CD4-positive, alpha-beta T cell (primary cell): ENCODE data around the gene KCNH1. TPM values are rescaled to one million over a fixed set of nuclear protein-coding genes. Genes with fewer than 3 reads are reported as not detected.

Source experiments
- ATAC-seq: fragments of 200-7000 bp; cut with Tn5 transposase; one replicate; pipeline ENCODE4 v1.10.0; 2022; ENCODE audit warnings: mild to moderate bottlenecking; ENCODE audit not compliant: poor library complexity
- CTCF ChIA-PET: fragments of 350-600 bp; sonication (Branson Sonifier 250); formaldehyde crosslinking; loops from one replicate; lab custom pipeline; 2021; ENCODE audit warnings: antibody characterized with exemption, inconsistent platforms; lab: Charles Lee
- POLR2A ChIA-PET: fragments of 350-600 bp; sonication (Branson Sonifier 250); formaldehyde crosslinking; loops from one replicate; lab custom pipeline; 2021; ENCODE audit warnings: antibody characterized with exemption, inconsistent platforms; lab: Charles Lee
- DNase-seq, 14 experiments: peaks; one replicate each; pipeline ENCODE4 v3.0.0-alpha.2; 2013 to 2020; ENCODE audit warnings: mixed read lengths in 2 of 14
- H3K27ac ChIP-seq, 2 donors: one replicate each; pipeline versions ENCODE4 v1.5.1 to v1.7.0; 2013; ENCODE audit warnings: low read length in 2 of 2, low read depth in 1 of 2, mild to moderate bottlenecking in 1 of 2
- H3K27me3 ChIP-seq, 2 experiments: 1 replicate in 1 of 2; 2 replicates in 1 of 2; pipeline versions ENCODE4 v1.6.1 to v1.7.0; 2013; ENCODE audit warnings: low read length in 2 of 2, control low read depth in 1 of 2, mild to moderate bottlenecking in 1 of 2, moderate library complexity in 1 of 2; ENCODE audit not compliant: insufficient read depth in 2 of 2, control insufficient read depth in 1 of 2
- H3K36me3 ChIP-seq: one replicate; pipeline ENCODE4 v1.6.1; 2013; ENCODE audit warnings: low read length, control low read depth; ENCODE audit not compliant: insufficient read depth
- H3K4me1 ChIP-seq: one replicate; pipeline ENCODE4 v1.6.1; 2013; ENCODE audit warnings: low read length, control low read depth; ENCODE audit not compliant: insufficient read depth
- H3K4me3 ChIP-seq: one replicate; pipeline ENCODE4 v1.5.1; 2013; ENCODE audit warnings: mild to moderate bottlenecking, low read length, moderate library complexity
- H3K9me3 ChIP-seq, 2 experiments: 1 replicate in 1 of 2; 2 replicates in 1 of 2; pipeline versions ENCODE4 v1.6.1 to v1.7.0; 2013; ENCODE audit warnings: low read length in 2 of 2, mild to moderate bottlenecking in 2 of 2, control low read depth in 1 of 2, moderate library complexity in 1 of 2; ENCODE audit not compliant: control insufficient read depth in 1 of 2, insufficient read depth in 1 of 2
- H3K27ac Mint-ChIP-seq: one replicate; pipeline ENCODE4 v1.8.0; 2020; ENCODE audit warnings: mixed read lengths
- H3K27me3 Mint-ChIP-seq: one replicate; pipeline ENCODE4 v1.8.0; 2021; ENCODE audit warnings: mixed read lengths
- H3K36me3 Mint-ChIP-seq: one replicate; pipeline ENCODE4 v1.8.0; 2021; ENCODE audit warnings: low read depth, mixed read lengths
- H3K4me1 Mint-ChIP-seq: one replicate; pipeline ENCODE4 v1.8.0; 2021; ENCODE audit warnings: low read depth, mixed read lengths
- H3K4me3 Mint-ChIP-seq: one replicate; pipeline ENCODE4 v1.8.0; 2020; ENCODE audit warnings: mild to moderate bottlenecking, mixed read lengths
- H3K9me3 Mint-ChIP-seq: one replicate; pipeline ENCODE4 v1.8.0; 2020; ENCODE audit warnings: mixed read lengths
- CTCF ChIP-seq: fragments of 200-600 bp; IDR thresholded peaks from one replicate; pipeline ENCODE4 v1.8.0; 2022; ENCODE audit warnings: antibody characterized with exemption, mild to moderate bottlenecking
- intact Hi-C, 2 experiments: fragments of 100-400 bp; cut with DNase I in 1 of 2; cut with micrococcal nuclease in 1 of 2; formaldehyde crosslinking; loops; one replicate each; pipeline versions ENCODE4 v1.15.1 to v1.9.0; 2023 to 2025; cut with DNase I, micrococcal nuclease
- total RNA-seq, 174 experiments: library from RNA in 2 of 174; stranded (reverse) in 2 of 174; gene quantifications; one replicate each; pipeline ENCODE4 v1.2.3 and lab custom pipeline; 2021 to 2026

The KCNH1 gene
- total RNA-seq, 2 experiments from 2014 or later = not detected

GRCh38 chr1:210855440-210855839 is 278.5 kb downstream of the KCNH1 start:
- POLR2A ChIA-PET = no interaction called here
- H3K27ac ChIP-seq = no peak overlapping the region
- no peaks in the 10 kb centered on the region for H3K27me3 ChIP-seq
- Mint-ChIP-seq H3K36me3 (no peaks in the 10 kb centered on the region), H3K27me3 (peaks cover 6% of the 10 kb centered on the region), H3K9me3 (no peaks in the 10 kb centered on the region), H3K4me1 (peaks cover 4% of the 10 kb centered on the region), H3K27ac (no peak overlapping the region), H3K4me3 (no peak overlapping the region)
- no peak for DNase-seq
- no peaks in the 10 kb centered on the region for H3K36me3 ChIP-seq
- CTCF ChIA-PET = no interaction called here
- no peaks in the 10 kb centered on the region for H3K4me1 ChIP-seq
- no peak for TF ChIP-seq CTCF
- H3K9me3 ChIP-seq = no peaks in the 10 kb centered on the region
- H3K4me3 ChIP-seq = no peak overlapping the region
- no peak for ATAC-seq
- intact Hi-C loops = no loop called here

GRCh38 chr1:210853276-210853675 is 280.7 kb downstream of the KCNH1 start:
- H3K27ac Mint-ChIP-seq = no peak overlapping the region
- intact Hi-C loops = no loop called here

GRCh38 chr1:210850556-210850955 is 283.4 kb downstream of the KCNH1 start:
- Mint-ChIP-seq H3K27me3 (no peaks in the 10 kb centered on the region), H3K4me1 (peaks cover 4% of the 10 kb centered on the region), H3K27ac (no peak overlapping the region), H3K36me3 (no peaks in the 10 kb centered on the region), H3K4me3 (no peak overlapping the region), H3K9me3 (no peaks in the 10 kb centered on the region)
- CTCF ChIA-PET = no interaction called here
- H3K27me3 ChIP-seq = no peaks in the 10 kb centered on the region
- H3K36me3 ChIP-seq = no peaks in the 10 kb centered on the region
- intact Hi-C loops = no loop called here
- H3K27ac ChIP-seq = no peak overlapping the region
- H3K4me3 ChIP-seq = no peak overlapping the region
- no peaks in the 10 kb centered on the region for H3K9me3 ChIP-seq
- no peak for TF ChIP-seq CTCF
- DNase-seq = no peak
- no peaks in the 10 kb centered on the region for H3K4me1 ChIP-seq
- POLR2A ChIA-PET = no interaction called here
- ATAC-seq = no peak

More at GRCh38 chr1:210853276-210853675, 280.7 kb downstream of the KCNH1 start:
- H3K27me3 Mint-ChIP-seq = no peaks in the 10 kb centered on the region
- no peak for DNase-seq
- ChIA-PET CTCF (no interaction called here), POLR2A (no interaction called here)
- TF ChIP-seq CTCF = no peak
- H3K4me1 Mint-ChIP-seq = peaks cover 4% of the 10 kb centered on the region
- ATAC-seq = no peak
- H3K9me3 ChIP-seq = no peaks in the 10 kb centered on the region
- no peaks in the 10 kb centered on the region for H3K9me3 Mint-ChIP-seq
- H3K27ac ChIP-seq = no peak overlapping the region
- no peak overlapping the region for H3K4me3 Mint-ChIP-seq
- H3K36me3 Mint-ChIP-seq = no peaks in the 10 kb centered on the region
- H3K4me1 ChIP-seq = no peaks in the 10 kb centered on the region
- H3K4me3 ChIP-seq = no peak overlapping the region
- no peaks in the 10 kb centered on the region for H3K36me3 ChIP-seq
- H3K27me3 ChIP-seq = no peaks in the 10 kb centered on the region
